RWPE2 (cell line): ENCODE data around the gene VILL.

Experiments
- ATAC-seq: fragments of 200-7000 bp; cut with Tn5 transposase; 3 replicates; pipeline ENCODE4 v1.9.1; 2021; ENCODE audit warnings: low read depth
- DNase-seq: peaks from one replicate; pipeline ENCODE4 v3.0.0-alpha.2; 2020; ENCODE audit warnings: low spot score
- H3K27ac ChIP-seq: fragments of 450-650 bp; 2 replicates; pipeline ENCODE4 v1.5.1; 2017; ENCODE audit warnings: mild to moderate bottlenecking; ENCODE audit not compliant: poor library complexity, severe bottlenecking
- H3K27me3 ChIP-seq: fragments of 250-450 bp; sonication (Bioruptor Pico); 2 replicates; pipeline ENCODE4 v1.5.1; 2021; ENCODE audit warnings: mild to moderate bottlenecking, moderate library complexity; ENCODE audit not compliant: insufficient read depth, poor library complexity, severe bottlenecking
- H3K36me3 ChIP-seq: fragments of 250-450 bp; sonication (Bioruptor Pico); 2 replicates; pipeline ENCODE4 v1.5.1; 2020; ENCODE audit warnings: low read depth, mild to moderate bottlenecking, moderate library complexity
- H3K4me1 ChIP-seq: fragments of 250-450 bp; sonication (Bioruptor Pico); 2 replicates; pipeline ENCODE4 v1.5.1; 2021; ENCODE audit warnings: mild to moderate bottlenecking, moderate library complexity; ENCODE audit not compliant: insufficient read depth, poor library complexity, severe bottlenecking
- H3K4me3 ChIP-seq: fragments of 250-450 bp; sonication (Bioruptor Pico); 2 replicates; pipeline ENCODE4 v1.5.1; 2021; ENCODE audit warnings: mild to moderate bottlenecking, moderate library complexity; ENCODE audit not compliant: severe bottlenecking
- H3K9me3 ChIP-seq: fragments of 250-450 bp; sonication (Bioruptor Pico); 2 replicates; pipeline ENCODE4 v1.5.1; 2021; ENCODE audit warnings: mild to moderate bottlenecking, moderate library complexity; ENCODE audit not compliant: severe bottlenecking
- TF ChIP-seq, protein P1 (sequence below): fragments of 450-650 bp; IDR thresholded peaks from one replicate; pipeline ENCODE4 v1.5.1; 2017; ENCODE audit warnings: mild to moderate bottlenecking, moderate library complexity; ENCODE audit not compliant: poor library complexity, severe bottlenecking

Gene VILL

DNA sequence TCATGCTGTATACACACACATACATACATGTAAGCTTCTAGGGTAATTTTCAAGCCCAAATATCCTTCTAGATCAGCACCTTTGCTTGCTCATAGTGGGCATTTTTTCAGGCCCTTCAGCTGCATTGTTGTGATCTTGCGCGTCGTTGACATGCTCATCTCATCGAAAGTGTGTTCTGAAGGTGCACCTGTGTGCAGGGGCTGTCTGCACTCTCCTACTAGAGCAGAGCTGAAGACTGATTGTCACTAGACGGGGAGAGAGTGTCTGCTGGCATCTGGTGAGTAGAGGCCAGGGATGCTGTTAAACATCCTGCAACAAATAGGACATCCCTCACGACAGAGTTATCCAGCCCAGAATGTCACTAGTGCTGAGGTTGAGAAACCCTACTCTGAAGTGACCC is 35.7 kb upstream of the VILL start:
- Histone ChIP-seq H3K4me1 (no peaks in the 10 kb centered on the region), H3K36me3 (peaks cover 18% of the 10 kb centered on the region), H3K27ac (no peak overlapping the region), H3K4me3 (no peak overlapping the region), H3K27me3 (no peaks in the 10 kb centered on the region), H3K9me3 (no peaks in the 10 kb centered on the region)
- TF ChIP-seq, protein P1, sequence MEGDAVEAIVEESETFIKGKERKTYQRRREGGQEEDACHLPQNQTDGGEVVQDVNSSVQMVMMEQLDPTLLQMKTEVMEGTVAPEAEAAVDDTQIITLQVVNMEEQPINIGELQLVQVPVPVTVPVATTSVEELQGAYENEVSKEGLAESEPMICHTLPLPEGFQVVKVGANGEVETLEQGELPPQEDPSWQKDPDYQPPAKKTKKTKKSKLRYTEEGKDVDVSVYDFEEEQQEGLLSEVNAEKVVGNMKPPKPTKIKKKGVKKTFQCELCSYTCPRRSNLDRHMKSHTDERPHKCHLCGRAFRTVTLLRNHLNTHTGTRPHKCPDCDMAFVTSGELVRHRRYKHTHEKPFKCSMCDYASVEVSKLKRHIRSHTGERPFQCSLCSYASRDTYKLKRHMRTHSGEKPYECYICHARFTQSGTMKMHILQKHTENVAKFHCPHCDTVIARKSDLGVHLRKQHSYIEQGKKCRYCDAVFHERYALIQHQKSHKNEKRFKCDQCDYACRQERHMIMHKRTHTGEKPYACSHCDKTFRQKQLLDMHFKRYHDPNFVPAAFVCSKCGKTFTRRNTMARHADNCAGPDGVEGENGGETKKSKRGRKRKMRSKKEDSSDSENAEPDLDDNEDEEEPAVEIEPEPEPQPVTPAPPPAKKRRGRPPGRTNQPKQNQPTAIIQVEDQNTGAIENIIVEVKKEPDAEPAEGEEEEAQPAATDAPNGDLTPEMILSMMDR: no peak
- ATAC-seq (no peak), DNase-seq (no peak)

DNA sequence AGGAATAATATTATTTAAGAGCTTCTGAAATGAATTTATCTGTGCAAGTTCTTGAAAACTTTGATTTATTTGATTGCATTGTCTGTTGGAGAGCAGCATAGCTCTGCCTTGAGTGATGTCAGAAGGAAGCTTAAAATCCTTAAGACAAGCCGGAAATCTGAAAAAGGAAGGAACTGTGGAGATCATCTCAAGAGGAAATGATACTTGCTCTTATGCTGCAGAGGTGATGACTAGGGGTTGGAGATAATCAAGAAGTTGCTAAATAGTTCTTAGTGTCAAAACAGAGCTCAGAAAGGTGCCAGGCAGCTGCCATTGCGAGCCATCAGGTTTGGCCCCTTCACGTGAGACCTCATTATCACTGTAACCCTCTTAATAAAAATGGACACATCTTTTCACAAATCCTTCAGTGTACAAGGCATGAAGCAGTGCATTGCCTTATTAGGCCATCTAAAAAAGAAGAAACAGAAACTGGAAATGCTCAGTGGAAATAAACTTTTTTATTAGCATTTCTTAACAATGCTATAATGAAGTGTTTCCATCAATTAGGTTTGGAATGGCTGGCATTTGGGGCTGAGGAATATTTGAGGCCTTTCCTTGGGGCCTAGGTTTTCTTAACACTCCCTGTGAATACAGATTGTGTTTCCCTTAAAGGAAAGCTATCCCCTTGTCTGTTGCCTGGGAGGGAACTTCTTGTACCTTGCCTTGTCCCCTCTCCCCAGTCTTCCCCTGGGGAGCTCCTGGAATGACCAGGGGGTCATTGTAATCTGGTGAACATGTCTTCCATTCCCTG is 34.5 kb upstream of the VILL start:
- peaks cover 13% of the 10 kb centered on the region for H3K36me3 ChIP-seq
- no peak for DNase-seq
- ATAC-seq: no peak
- H3K27me3 ChIP-seq: no peaks in the 10 kb centered on the region
- no peaks in the 10 kb centered on the region for H3K4me1 ChIP-seq
- H3K9me3 ChIP-seq: no peaks in the 10 kb centered on the region
- H3K27ac ChIP-seq: no peak overlapping the region
- TF ChIP-seq, protein P1: no peak
- H3K4me3 ChIP-seq: no peak overlapping the region

DNA sequence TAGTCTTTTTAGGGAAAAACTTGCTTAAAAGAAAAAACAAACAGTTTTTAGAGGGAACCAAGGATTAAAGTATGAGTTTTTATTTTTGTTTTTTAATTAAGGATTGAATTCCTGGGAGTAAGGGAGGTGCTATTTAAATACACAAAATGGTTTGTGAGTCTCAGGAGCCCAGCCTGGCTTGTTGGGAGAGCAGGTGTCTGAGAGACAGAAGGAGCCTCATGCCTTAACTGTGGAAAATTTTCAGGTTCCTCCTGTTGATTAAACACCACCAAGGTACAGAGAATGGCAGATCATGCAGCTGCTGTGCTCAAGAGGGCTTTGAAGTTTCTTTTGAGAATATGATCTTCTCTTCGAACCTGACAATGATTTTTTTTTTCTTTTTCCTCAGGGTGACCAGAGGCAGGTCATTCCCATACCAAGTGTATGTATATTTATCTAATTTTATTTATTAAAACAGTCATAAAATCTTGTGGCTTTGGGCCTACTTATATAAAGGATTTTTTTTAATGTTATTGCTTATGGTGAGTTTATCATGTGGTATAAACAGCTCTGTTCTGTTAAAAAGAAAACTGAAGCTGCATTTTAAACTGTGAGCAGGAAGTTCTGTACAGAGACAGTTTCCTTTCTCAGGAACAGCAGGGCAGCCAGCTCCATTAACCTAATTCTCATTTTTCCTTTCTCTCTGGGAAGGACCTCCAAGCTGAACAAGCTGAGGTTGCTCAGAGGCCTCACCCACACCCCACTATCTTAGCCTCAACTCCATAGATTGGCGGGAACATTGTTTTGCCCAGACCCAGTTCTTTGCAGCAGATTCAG is 33.7 kb upstream of the VILL start:
- Histone ChIP-seq H3K4me1 (no peaks in the 10 kb centered on the region), H3K36me3 (peaks cover 13% of the 10 kb centered on the region), H3K27me3 (no peaks in the 10 kb centered on the region), H3K27ac (no peak overlapping the region), H3K4me3 (no peak overlapping the region), H3K9me3 (no peaks in the 10 kb centered on the region)
- no peak for DNase-seq
- no peak for ATAC-seq
- TF ChIP-seq, protein P1: no peak

DNA sequence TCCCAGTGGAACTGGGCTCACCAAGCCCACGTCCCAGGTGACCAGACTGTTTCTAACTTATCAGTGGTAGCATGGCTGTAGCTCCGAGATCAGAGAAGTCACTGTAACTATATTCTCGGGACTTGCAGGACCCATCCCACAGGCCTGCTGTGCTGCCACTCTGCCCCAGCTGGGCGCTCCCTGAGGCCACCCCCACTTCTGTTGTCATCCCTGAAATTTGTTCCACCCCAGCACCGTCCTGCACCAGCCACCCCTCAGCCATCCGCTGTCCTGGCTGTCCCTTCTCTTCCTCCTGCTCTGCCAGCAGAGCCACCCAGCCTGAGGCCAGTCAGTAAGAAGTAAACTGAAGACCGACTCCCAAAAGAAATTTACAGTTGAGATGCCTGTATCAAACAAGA is 33.0 kb upstream of the VILL start:
- DNase-seq: no peak
- Histone ChIP-seq H3K4me3 (no peak overlapping the region), H3K36me3 (peaks cover 13% of the 10 kb centered on the region), H3K27me3 (no peaks in the 10 kb centered on the region), H3K27ac (no peak overlapping the region), H3K9me3 (no peaks in the 10 kb centered on the region), H3K4me1 (no peaks in the 10 kb centered on the region)
- no peak for ATAC-seq
- TF ChIP-seq, protein P1: no peak
